ES-I3 (cell line): ENCODE data around the gene FBXL3.
"Not testable (repeated sequence)": the region's sequence is repeated elsewhere in the genome, so short reads cannot be mapped to it uniquely, and the experiment has no call there.

Experiments used
- H3K36me3 ChIP-seq: 2 replicates; pipeline ENCODE4 v1.6.1; 2013; ENCODE audit warnings: mild to moderate bottlenecking, low read length, control low read depth, moderate library complexity; ENCODE audit not compliant: insufficient read depth
- H3K4me1 ChIP-seq: 2 replicates; pipeline ENCODE4 v1.6.1; 2013; ENCODE audit warnings: mild to moderate bottlenecking, control low read depth, low read length; ENCODE audit not compliant: insufficient read depth
- H3K9ac ChIP-seq: 2 replicates; pipeline ENCODE4 v1.6.1; 2013; ENCODE audit warnings: low read depth, mild to moderate bottlenecking, low read length, moderate library complexity
- H3K9me3 ChIP-seq: 2 replicates; pipeline ENCODE4 v1.6.1; 2013; ENCODE audit warnings: mild to moderate bottlenecking, low read length, moderate library complexity; ENCODE audit not compliant: control insufficient read depth, insufficient read depth

Gene FBXL3

DNA sequence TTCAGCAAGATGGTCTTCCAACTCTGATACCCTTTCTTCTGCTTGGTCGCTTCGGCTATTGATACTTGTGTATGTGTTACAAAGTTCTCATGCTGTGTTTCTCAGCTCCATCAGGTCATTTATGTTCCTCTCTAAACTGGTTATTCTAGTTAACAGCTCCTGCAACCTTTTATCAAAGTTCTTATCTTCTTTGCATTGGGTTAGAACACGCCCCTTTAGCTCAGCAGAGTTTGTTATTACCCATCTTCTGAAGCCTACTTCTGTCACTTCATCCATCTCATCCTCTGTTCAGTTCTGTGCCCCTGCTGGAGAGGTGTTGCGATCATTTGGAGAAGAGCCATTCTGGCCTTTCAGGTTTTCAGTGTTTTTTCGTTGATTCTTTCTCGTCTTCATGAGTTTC, 59.9 kb downstream of the FBXL3 start:
- Histone ChIP-seq H3K9me3 (no peaks in the 10 kb centered on the region), H3K4me1 (no peaks in the 10 kb centered on the region), H3K36me3 (no peaks in the 10 kb centered on the region), H3K9ac (no peak overlapping the region)

DNA sequence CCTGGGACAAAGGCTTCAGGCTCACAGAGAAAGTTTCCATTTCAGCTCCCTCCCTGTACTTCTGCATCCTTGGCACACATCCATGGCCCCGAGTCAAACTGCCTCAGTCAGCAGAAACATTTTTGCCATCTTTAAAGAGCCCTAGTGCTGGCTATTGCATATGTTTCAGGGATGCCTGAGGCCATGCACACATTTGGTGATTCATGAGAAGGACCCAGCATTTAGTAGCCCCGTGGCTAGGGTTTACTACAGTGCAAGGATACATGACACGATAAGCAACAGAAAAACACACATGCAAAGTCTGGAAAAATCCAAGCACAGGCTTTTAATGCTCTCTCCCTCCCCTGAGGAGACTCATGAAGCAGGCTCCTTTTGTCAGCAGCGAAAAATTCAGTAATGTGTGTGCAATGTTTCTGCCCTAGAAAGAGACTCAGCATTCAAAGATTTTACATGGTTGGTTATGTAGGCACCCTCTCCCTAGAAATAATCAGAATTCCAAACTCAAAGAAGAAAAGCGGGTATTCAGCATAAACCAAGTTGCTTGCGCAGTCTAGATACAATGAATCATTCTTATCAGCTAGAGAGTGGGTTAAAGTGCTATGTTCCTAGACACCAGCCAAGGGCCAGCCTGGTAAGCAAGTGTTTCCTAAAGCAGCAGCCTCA, 61.1 kb downstream of the FBXL3 start:
- Histone ChIP-seq H3K4me1 (no peaks in the 10 kb centered on the region), H3K9ac (no peak overlapping the region)

DNA sequence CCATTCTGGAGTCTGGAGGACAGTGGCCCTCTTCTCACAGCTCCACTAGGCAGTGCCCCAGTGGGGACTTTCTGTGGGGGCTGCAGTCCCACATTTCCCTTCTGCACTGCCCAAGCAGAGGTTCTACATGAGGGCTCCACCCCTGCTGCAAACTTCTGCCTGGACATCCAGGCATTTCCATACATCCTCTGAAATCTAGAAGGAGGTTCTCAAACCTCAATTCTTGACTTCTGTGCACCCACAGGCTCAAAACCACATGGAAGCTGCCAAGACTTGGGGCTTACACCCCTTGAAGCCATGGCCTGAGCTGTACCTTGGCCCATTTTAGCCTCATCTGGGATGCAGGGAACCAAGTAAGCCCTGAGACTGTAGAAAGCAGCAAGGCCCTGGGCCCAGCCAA, 67.2 kb downstream of the FBXL3 start:
- H3K9ac ChIP-seq, H3K4me1 ChIP-seq, H3K36me3 ChIP-seq: not testable (repeated sequence)
- H3K9me3 ChIP-seq, result peaks cover 11% of the 10 kb centered on the region

More for the DNA sequence above, 61.1 kb downstream of the FBXL3 start:
- Histone ChIP-seq H3K9me3 (peaks cover 3% of the 10 kb centered on the region; the same call in 1 of the 2 replicates), H3K36me3 (no peaks in the 10 kb centered on the region)

DNA sequence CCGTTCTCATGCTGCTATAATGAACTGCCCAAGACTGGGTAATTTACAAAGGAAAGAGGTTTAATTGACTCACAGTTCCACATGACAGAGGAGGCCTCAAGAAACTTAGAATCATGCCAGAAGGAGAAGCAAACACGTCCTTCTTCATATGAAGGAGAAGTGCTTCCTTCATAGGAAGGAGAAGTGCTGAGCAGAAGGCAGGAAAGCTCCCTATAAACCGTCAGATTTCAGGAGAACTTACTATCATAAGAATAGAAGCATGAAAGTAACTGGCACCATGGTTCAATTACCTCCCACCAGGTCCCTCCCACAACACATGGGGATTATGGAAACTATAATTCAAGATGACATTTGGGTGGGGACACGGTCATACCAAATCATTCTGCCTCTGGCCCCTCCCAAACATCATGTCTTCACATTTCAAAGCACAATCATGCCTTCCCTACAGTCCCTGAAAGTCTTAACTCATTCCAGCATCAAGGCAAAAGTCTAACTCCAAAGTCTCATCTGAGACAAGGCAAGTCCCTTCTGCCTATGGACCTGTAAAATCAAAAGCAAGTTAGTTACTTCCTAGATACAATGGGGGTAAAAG, 68.0 kb downstream of the FBXL3 start:
- peaks cover 11% of the 10 kb centered on the region for H3K9me3 ChIP-seq
- no peaks in the 10 kb centered on the region for H3K4me1 ChIP-seq
- no peak overlapping the region for H3K9ac ChIP-seq
- no peaks in the 10 kb centered on the region for H3K36me3 ChIP-seq

DNA sequence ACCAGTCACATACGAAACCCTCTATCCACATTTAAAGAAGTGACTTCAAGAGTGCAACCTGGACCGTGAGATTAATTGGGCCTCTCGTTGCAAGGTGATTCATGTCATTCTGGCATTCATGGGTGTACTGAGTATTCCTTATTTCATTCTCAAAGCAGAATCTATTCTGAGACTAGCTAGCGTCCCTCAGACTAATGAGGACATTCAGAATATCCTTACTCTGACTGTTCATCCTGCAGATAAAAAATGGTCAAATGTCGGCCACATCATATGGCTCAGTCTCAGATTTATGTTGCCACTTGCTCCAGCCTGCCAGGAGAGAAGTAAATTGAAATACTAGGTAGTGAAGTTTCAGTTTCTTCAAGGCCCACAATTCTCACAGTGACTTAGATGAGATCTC, 71.3 kb downstream of the FBXL3 start:
- H3K9me3 ChIP-seq, result peaks cover 8% of the 10 kb centered on the region
- H3K9ac ChIP-seq, result no peak overlapping the region
- no peaks in the 10 kb centered on the region for H3K36me3 ChIP-seq
- no peaks in the 10 kb centered on the region for H3K4me1 ChIP-seq
